GM10248 (cell line): ENCODE data around the gene CABLES1.
A peak's percentile ranks its signal among the peaks of the same experiment; 100 is the strongest.
"Not testable (repeated sequence)": the region's sequence is repeated elsewhere in the genome, so short reads cannot be mapped to it uniquely, and the experiment has no call there.

Experiments used
- CTCF ChIA-PET: fragments of 300-600 bp; sonication (Branson Sonifier 250); formaldehyde crosslinking; extraction: SDS; loops from one replicate; lab custom pipeline; 2021; ENCODE audit warnings: antibody characterized with exemption; lab: Yijun Ruan, JAX
- POLR2A ChIA-PET: fragments of 350-650 bp; sonication (Branson Sonifier 250); formaldehyde crosslinking; extraction: SDS; loops from one replicate; lab custom pipeline; 2020; ENCODE audit warnings: antibody characterized with exemption; lab: Yijun Ruan, JAX
- DNase-seq: peaks from one replicate; pipeline ENCODE4 v3.0.0; 2012; ENCODE audit errors: extremely low spot score
- TF ChIP-seq, protein P1 (sequence below): IDR thresholded peaks from 2 replicates; pipeline ENCODE4 v1.5.1; 2012; ENCODE audit warnings: mild to moderate bottlenecking, low read depth; ENCODE audit errors: extremely low read depth, missing control alignments, control extremely low read depth

Gene CABLES1, protein sequence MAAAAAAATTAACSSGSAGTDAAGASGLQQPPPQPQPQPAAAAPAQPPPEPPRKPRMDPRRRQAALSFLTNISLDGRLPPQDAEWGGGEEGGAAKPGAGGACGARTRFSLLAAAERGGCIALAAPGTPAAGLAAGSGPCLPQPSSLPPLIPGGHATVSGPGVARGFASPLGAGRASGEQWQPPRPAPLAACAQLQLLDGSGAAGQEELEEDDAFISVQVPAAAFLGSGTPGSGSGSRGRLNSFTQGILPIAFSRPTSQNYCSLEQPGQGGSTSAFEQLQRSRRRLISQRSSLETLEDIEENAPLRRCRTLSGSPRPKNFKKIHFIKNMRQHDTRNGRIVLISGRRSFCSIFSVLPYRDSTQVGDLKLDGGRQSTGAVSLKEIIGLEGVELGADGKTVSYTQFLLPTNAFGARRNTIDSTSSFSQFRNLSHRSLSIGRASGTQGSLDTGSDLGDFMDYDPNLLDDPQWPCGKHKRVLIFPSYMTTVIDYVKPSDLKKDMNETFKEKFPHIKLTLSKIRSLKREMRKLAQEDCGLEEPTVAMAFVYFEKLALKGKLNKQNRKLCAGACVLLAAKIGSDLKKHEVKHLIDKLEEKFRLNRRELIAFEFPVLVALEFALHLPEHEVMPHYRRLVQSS

GRCh38 chr18:23134780-23135549 lies at the start of gene CABLES1:
Gene CABLES1 (plus strand): TSS chr18:23135485. CDS start chr18:23135763, 278 bp downstream.
- DNase-seq, result peak; percentile 53
- TF ChIP-seq, protein P1, sequence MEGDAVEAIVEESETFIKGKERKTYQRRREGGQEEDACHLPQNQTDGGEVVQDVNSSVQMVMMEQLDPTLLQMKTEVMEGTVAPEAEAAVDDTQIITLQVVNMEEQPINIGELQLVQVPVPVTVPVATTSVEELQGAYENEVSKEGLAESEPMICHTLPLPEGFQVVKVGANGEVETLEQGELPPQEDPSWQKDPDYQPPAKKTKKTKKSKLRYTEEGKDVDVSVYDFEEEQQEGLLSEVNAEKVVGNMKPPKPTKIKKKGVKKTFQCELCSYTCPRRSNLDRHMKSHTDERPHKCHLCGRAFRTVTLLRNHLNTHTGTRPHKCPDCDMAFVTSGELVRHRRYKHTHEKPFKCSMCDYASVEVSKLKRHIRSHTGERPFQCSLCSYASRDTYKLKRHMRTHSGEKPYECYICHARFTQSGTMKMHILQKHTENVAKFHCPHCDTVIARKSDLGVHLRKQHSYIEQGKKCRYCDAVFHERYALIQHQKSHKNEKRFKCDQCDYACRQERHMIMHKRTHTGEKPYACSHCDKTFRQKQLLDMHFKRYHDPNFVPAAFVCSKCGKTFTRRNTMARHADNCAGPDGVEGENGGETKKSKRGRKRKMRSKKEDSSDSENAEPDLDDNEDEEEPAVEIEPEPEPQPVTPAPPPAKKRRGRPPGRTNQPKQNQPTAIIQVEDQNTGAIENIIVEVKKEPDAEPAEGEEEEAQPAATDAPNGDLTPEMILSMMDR, result no peak
- POLR2A ChIA-PET, result interaction anchor here (0.5 to 0.6 kb wide), 2 partner anchors 198 to 1395 kb away, joined by 3 to 5 read pairs; partner anchors contain the start of gene MIB1
- CTCF ChIA-PET, result interaction anchor here (0.9 to 3.4 kb wide), 5 partner anchors 12 to 278 kb away, joined by 3 to 17 read pairs (median 5); no protein-coding TSS in a partner anchor

- ChIA-PET CTCF (interaction anchor here (1.5 kb wide), 1 partner anchor 8 kb away, joined by 4 read pairs; no protein-coding TSS in a partner anchor), POLR2A (no interaction called here)
- TF ChIP-seq, protein P1, result no peak
- DNase-seq, result no peak
Observed at GRCh38 chr18:23087352-23087751, 47.9 kb upstream of the CABLES1 start.

DNA sequence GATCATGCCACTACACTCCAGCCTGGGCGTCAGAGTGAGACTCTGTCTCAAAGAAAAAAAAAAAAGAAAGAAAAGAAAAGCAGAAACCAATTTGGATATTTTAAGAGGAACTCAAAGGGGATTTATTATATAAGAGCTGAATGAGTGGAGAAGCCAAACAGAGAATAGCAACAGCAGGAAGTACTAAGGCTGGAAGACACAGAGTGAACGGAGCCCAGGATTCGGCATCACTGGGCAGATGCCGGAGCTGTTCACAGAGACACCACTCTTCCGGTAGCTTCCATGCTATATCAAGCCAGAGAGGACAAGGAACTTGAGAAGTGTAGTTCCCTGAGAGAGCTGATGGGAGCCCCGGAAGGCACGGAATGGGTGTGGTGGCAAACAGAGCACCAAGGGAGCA lies 47.0 kb upstream of the CABLES1 start:
- TF ChIP-seq, protein P1, result no peak
- DNase-seq, result no peak
- ChIA-PET POLR2A (no interaction called here), CTCF (no interaction called here)

DNA sequence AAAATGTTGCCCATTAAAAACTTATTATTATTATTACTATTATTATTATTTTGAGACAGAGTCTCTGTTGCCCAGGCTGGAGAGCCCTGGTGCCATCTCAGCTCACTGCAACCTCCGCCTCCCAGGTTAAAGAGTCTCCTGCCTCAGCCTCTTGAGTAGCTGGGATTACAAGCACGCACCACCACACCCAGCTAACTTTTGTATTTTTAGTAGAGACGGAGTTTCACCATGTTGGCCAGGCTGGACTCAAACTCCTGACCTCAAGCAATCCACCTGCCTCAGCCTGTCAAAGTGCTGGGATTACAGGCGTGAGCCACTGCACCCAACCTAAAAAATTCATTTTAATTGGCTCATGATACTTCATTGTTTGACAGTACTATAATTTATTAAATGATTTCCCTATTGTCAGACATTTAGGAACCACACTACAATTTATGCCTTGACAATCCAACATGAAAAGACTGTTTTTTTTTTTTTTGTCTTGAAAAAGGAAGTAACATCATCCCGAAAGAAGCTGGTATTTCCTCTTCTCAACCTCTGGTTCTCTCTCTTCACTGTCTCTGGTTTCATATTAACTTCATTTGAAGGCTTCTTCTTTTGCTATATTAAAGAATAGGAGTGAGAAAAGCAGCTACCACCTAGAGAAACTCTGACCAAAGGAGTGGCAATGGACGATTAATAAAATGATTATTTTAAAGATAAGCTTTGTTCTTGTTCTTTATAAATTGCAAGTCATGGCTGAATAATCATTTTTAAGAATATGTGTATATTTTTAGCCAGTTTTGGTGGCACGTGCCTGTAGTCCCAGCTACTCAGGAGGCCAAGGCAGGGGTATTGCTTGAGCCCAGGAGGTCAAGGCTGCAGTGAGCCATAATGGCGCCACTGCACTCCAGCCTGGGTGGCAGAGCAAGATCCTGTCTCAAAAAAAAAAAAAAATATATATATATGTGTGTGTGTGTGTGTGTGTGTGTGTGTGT lies 44.0 kb upstream of the CABLES1 start:
- peak; percentile 40 for DNase-seq
- POLR2A ChIA-PET, result not testable (repeated sequence)
- CTCF ChIA-PET, result interaction anchor here (0.9 kb wide), 1 partner anchor 9 kb away, joined by 3 read pairs; no protein-coding TSS in a partner anchor

DNA sequence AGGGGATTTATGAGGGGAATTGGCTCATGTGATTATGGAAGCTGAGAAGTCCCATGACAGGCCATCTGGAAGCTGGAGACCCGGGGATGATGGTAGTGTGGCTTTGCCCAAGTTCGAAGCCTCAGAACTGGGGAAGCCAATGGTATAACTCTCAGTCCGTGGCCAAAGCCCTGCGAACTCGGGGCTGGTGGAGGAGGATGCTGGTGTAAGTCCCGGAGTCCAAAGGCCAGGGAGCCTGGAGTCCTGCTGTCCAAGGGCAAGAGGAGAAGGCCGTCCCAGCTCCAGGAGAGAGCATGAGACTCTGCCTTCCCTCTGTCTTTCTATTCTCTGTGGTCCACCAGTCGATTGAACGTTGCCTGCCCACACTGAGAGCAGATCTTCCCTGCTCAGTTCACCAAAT lies 43.2 kb upstream of the CABLES1 start:
- no peak for DNase-seq
- ChIA-PET CTCF (interaction anchor here (0.9 kb wide), 1 partner anchor 10 kb away, joined by 3 read pairs; no protein-coding TSS in a partner anchor), POLR2A (no interaction called here)
- TF ChIP-seq, protein P1, result no peak

DNA sequence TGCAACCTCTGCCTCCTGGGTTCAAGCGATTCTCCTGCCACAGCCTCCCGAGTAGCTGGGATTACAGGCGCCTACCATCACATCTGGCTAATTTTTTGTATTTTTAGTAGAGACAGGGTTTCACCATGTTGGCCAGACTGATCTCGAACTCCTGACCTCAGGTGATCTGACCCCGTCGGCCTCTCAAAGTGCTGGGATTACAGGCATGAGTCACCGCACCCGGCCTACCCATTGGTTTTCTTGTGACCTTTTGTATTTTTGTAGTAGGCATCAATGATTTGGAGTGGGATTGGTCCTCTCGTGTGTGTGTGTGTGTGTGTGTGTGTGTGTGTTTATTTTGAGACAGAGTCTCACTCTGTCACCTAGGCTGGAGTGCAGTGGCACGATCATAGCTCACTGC lies 42.2 kb upstream of the CABLES1 start:
- POLR2A ChIA-PET, DNase-seq, CTCF ChIA-PET: not testable (repeated sequence)
